GM21528 (cell line): ENCODE measurements around the gene REN.

Source experiments
- ATAC-seq: cut with Tn5 transposase; IDR thresholded peaks from one replicate; pipeline ENCODE4 v1.9.1; 2021; ENCODE audit warnings: mild to moderate bottlenecking, moderate library complexity; ENCODE audit not compliant: unreplicated experiment, low FRiP score

The REN gene

DNA sequence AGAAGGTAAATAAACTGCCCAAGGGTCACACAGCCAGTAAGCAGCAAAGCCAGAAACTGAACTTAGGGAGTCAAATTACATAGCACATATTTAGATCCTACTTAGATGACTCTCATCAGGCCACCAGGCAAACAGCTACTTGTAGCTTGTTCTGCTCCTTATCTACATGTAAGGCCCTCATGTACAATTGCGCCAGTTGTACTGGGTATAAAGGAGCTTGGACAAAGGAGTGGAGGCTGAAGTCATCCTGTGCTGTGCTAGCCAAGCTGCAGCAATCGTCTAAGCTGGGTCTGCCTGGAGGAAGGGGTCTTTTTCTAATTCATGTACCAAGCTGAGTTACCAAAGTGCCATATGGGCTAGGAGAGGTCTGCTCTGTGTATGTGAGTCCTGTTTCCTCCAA, 27.0 kb downstream of the REN start:
- ATAC-seq: no peak

GRCh38 chr1:204136814-204137213, 29.3 kb downstream of the REN start:
- ATAC-seq: no peak

- ATAC-seq: no peak
Observed at GRCh38 chr1:204134103-204134502, 32.0 kb downstream of the REN start.

DNA sequence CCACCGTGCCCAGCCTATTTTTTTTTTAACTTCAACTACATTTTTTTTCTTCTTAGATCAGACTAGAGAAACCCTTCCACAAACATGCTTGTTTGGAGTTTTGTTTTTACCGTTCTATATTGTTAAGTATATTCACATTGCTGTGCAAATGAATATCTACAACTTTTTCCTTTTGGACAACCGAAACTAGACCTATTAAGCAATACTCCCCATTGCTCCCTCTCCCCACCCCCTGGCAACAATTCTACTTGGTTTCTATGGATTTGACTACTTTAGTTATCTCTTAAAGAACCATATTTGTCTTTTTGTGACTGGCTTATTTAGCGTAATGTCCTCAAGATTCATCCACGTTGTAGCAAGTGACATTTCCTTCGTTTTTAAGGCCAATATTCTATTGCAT, 33.4 kb downstream of the REN start:
- ATAC-seq: no peak

DNA sequence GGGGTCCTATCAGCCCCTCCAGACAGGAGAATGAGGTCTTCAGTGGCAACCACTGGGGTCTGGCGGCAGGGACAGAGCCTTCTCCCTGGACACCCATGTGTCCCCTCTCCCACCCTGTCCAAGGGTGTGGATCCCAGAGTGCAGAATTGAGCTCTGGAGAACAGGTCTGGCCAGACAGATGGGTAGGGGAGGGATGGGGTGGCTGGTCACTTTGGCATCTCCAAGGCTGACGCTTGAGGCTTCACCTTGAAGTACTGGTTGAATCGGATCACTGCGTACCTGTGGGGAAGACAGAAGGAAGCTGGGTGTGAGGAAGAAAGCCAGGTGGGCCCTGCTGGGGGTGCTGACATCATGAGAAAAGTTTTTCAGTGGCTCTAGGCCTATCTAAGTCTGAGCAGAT, 34.2 kb downstream of the REN start:
- ATAC-seq: no peak

- no peak for ATAC-seq
Observed at GRCh38 chr1:204130981-204131892, 34.9 kb downstream of the REN start.

DNA sequence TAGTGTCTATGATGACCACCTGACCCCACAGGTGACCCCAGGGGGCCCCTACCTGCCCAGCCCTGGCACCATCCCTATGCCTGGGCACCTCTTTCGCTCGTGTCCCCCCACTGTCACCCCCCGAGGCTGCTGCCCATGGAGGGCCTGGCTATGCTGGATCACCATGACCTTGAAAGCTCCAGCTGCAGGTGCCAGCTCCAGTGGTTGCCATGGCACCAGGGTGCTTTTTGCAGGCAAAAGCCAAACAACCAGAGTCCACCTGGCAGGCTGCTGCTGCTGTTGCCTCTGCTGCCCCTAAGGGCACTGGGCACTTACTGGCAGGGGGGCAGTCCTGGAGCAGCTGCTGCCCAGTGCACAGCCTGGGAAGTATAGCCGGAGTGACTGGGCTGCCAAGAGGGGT, 36.0 kb downstream of the REN start:
- ATAC-seq: no peak

DNA sequence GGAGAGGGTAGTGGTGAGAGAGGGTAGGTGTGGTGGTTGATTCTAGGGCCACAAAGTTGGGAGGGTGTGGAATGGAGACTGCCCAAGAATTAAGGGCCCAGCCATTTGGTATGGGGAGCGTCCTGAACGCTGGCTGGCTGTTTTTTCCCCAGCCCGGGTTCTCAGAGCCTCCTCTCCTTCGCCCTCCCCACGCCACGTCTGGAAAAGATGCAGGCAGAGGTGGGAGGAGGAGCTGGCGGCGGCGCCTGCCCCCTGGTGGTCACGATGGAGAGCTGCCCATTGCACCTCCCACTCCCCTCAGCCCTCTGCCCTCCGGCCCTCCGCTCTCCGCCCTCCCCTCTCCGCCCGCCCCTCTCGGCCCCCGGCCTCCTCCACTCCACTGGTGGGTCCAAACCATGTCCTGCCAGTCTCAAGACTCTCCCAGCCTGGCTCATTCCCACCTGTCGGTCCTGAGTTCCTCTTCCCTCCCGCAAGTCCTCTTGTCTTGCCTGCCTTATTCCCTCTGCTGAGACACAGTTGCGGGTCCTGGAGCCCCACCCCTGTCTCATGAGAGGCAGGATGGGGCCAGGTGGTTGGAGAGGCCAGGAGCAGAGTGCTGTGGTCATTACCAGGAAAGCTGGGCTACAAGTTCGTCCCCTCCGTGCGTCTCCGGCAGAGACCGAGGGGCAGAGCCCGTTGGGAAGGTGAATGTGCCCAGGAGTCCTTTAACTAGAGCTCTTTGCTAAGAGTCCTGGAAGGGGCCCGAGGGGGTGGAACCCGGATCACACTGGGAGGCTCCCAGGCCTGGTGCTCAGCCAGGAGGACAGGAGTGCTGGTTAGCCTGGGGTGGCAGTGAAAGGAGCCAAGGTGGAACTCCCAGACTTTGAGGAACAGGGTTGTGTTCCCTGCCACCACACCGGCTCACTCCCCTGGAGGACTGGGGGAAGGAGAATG, 36.9 kb downstream of the REN start:
- ATAC-seq: no peak

DNA sequence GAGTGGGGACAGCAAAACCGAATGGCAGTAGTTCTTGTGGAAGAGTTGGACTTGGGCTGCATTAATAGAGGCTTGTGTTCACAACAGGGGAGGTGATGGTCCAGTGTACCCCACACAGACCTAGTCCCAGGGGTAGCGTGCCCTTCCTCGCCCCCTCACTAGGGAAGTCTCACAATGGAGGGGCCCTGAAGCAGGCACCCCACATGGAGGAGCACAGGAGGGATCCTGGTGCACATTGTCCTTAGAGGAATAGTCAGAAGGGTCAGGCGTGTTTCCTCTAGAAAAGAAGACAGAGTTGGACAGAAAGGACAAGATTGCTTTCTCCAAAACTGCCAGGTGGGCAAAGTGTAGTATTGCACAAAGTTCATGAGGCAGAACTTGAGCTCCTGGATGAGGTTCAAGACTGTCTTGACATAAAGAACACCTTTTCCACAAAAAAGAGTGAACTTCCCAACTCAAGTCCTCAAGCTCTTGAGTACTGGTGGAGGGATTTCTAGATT, 37.6 kb downstream of the REN start:
- ATAC-seq: no peak

DNA sequence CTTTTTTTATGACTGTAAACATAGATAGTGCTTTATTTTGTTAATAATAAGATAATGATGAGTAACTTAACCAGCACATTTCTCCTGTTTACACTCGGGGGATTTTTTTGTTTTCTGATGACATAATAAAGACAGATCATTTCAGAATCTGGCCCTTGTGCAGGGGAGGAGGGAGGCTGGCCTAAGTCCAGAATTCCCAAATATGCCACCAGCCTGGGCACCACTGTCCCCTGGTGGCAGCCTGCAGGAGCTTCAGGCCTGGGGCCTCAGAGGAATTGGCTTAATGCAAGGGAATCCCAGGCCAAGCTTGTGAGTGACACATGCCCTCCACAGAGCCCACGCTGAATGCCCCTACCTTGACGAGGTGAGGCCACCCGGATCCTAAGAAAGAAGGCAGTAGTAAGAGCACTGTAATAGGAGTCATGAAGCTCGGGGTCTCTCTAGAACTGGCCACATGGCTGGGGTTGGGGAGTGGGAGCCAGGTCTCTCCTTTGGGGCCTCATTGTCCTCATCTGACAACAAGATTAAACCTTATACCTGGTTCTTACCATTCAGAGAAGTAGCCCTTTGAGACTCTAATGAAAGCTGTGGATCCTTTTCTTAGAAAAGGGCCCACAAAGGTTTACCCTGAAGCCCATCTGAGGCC, 38.4 kb downstream of the REN start:
- ATAC-seq: no peak

DNA sequence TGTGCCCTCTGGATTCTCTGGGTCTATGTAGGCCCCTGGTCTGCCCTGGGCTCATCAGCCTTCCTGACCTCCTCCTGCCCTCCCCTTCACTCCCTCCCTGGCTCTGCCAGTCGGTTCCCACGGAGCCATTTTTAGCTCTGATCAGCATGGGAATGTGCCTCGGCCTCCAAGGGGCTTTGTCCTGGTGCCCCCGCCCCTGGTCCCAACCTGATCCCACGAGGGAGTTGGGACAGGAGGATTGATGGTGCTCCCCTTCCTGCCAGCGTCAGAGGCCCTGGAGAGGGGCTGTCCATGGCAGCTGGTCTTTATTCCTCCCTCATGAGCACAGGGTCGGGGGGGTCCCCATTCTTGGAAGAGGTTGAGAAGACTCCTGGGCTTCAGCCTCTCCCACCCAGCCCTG, 39.2 kb downstream of the REN start:
- no peak for ATAC-seq

DNA sequence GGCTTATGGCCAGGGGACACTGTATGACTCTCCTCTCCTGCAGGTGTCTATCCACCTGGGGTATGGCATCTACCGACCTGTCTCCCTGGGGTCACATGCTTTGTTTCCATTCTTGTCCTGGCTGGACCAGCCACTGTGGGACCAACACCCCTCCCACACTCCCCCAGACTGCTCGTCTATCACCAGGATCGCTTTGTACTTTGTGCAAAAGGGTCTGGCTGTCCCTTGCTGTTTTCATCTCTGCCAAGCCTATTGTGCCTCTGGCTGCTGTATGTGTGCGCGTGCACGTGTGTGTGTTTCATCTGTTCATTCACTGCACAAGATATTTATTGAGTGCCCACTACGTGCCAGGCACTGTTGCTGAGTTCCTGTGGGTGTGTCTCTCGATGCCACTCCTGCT, 39.8 kb downstream of the REN start:
- no peak for ATAC-seq

- no peak for ATAC-seq
Observed at GRCh38 chr1:204125759-204126351, 40.3 kb downstream of the REN start.

GRCh38 chr1:204124639-204125038, 41.5 kb downstream of the REN start:
- no peak for ATAC-seq

DNA sequence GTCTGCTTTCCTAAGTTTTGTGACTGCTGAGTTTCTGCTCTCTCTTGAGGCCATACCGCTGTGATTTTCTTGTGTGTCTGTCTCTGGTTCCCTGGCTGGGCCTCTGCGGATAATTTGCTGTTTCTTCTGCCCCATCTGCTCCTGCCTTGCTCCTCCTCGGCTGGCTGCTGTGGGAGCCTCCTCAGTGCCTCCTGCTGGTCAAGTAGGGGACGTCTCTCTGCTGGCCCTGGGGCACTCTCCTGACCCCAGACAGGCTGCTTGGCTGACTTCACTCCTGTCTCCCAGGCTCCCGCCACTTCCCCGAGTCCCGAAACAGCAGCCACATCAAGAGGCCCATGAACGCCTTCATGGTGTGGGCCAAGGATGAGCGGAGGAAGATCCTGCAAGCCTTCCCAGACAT, 42.8 kb downstream of the REN start:
- no peak for ATAC-seq

- ATAC-seq: no peak
Observed at GRCh38 chr1:204121840-204122555, 44.1 kb downstream of the REN start.

- ATAC-seq: no peak
Observed at GRCh38 chr1:204116539-204116938, 49.6 kb downstream of the REN start.

DNA sequence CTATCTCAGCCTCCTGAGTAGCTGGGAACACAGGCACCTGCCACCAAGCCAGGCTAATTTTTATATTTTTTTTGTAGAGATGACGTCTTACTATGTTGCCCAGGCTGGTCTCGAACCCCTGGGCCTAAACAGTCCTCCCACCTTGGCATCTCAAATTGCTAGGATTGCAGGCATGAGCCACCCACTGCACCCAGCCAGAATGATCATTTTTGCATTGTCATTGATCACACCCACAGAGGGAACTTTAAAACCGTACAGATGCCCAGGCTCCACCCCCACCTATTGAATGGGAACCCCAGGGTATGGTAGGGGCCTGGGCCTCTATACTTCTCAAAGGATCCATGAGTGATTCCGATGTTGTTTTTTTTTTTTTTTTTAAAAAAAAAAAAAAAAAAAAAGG, 51.0 kb downstream of the REN start:
- no peak for ATAC-seq

GRCh38 chr1:204114606-204115005, 51.5 kb downstream of the REN start:
- no peak for ATAC-seq

DNA sequence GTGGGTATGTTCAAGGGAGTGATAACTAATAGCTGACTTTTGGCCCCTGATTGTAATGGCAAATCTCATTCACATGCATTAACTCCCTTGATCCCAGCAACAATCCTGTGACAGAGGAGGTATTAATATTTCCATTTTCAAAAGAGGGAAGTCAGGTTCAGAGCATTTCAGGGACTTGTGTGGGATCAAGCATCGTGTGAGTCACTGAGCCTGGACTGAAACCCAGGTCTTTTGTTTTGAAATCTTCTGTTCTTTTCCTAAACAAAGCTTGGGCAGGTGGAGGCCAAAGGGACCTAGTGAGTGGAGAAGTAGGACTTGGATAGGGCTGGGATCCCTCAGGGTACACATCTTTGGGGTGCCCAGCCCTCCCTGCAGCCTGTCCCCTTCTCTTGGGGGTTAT, 52.2 kb downstream of the REN start:
- no peak for ATAC-seq
